ENCODE measurements around the gene AKAP5.
"Not testable (repeated sequence)": the region's sequence is repeated elsewhere in the genome, so short reads cannot be mapped to it uniquely, and the experiment has no call there.

Gene AKAP5

GRCh38 chr14:64508215-64508776 lies 43.0 kb downstream of the AKAP5 start:
- no peak for TF ChIP-seq CTCF (IDR thresholded peaks at IDR 0.05; ENCODE audit: extremely low read depth, missing control alignments)
- DNase-seq (ENCODE audit: low spot score), result peak; percentile 58

DNA sequence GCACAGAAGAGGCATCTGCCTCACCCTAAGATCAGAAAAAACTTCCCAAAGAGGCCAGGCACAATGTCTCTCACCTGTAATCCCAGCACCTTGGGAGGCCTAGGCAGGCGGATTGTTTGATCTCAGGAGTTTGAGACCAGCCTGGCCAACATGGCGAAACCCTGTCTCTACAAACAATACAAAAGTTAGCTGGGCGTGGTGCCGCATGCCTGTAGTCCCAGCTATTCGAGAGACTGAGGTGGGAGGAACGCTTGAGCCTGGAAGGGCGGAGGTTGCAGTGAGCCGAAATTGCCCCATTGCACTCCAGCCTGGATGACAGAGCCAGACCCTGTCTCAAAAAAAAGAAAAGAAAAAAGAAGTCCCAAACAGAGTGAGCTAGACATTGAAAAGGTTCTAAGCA lies 43.7 kb downstream of the AKAP5 start:
- no peak for TF ChIP-seq CTCF (IDR thresholded peaks at IDR 0.05; ENCODE audit: extremely low read depth, missing control alignments)
- DNase-seq (ENCODE audit: low spot score), result no peak

- TF ChIP-seq CTCF (IDR thresholded peaks at IDR 0.05; ENCODE audit: extremely low read depth, missing control alignments), result peak; percentile 59
- DNase-seq (ENCODE audit: low spot score), result peak; percentile 34
These were observed 45.7 kb downstream of the AKAP5 start for GRCh38 chr14:64510825-64511671.

GRCh38 chr14:64513271-64513670 lies 48.0 kb downstream of the AKAP5 start:
- no peak for DNase-seq (ENCODE audit: low spot score)
- no peak for TF ChIP-seq CTCF (IDR thresholded peaks at IDR 0.05; ENCODE audit: extremely low read depth, missing control alignments)

DNA sequence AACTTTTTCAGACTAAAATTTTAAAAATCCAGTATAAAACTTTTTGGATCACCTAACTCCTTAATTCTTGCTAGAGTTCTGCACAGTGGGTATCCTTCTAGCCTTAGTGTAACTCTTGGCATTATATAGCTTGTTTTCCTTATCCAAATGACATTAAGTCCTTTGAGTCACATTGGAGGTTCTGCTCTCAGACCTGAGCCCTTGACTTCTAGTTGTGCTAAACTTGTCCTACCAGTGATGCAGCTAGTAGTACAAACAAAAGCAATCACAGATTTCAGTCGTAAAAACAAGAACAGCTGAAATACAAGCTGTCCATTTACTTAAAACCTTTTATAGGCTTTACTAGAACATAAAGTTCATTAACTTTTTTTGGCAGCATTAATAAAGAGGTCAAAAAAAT lies 49.8 kb downstream of the AKAP5 start:
- TF ChIP-seq CTCF (IDR thresholded peaks at IDR 0.05; ENCODE audit: extremely low read depth, missing control alignments), result no peak
- no peak for DNase-seq (ENCODE audit: low spot score)

- DNase-seq (ENCODE audit: low spot score), result no peak
- TF ChIP-seq CTCF (IDR thresholded peaks at IDR 0.05; ENCODE audit: extremely low read depth, missing control alignments), result no peak
These were observed 51.7 kb downstream of the AKAP5 start for GRCh38 chr14:64516969-64517368.

GRCh38 chr14:64517667-64518066 lies 52.4 kb downstream of the AKAP5 start:
- not testable (repeated sequence) for DNase-seq (ENCODE audit: low spot score)

GRCh38 chr14:64518229-64518628 lies 52.9 kb downstream of the AKAP5 start:
- no peak for TF ChIP-seq CTCF (IDR thresholded peaks at IDR 0.05; ENCODE audit: extremely low read depth, missing control alignments)
- DNase-seq (ENCODE audit: low spot score), result no peak

Data from GM20000 (cell line).